Right forelimb (tissue), 1 donor: Measurements from ENCODE around the gene KCNMA1.

Experiments
- DNase-seq: peaks from one replicate; pipeline ENCODE4 v3.0.0-alpha.2; 2018

Gene KCNMA1

DNA sequence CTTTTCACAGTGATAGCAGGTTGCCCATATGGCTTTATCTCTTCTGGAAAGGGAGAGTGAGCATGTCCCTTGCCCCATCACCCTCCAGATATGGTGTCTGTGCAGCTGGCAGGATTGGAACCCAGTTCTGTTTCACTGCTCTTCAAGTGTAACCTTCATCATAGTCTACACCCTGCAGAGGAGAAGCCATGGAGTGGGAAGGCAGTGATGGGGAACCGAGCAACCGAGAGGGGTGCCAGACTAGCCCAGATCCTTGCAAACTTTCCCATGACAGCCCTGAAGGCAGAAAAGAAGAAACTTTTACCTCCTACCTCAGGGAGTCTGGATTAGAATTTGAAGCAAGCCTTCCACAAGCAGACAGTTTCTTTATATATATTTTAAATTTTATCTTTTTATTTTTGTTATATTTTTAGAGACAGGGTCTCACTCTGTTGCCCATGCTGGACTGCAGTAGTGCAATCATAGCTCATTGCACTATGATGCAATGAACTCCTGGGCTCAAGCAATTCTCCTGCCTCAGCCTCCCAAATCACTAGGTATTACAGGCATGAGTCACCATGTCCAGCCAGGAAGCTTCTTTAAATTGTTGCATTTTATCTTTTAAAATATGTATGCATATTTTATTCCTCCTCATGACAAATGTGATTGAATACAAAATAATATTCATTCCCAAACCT is 133.3 kb downstream of the KCNMA1 start:
- DNase-seq, result no peak

DNA sequence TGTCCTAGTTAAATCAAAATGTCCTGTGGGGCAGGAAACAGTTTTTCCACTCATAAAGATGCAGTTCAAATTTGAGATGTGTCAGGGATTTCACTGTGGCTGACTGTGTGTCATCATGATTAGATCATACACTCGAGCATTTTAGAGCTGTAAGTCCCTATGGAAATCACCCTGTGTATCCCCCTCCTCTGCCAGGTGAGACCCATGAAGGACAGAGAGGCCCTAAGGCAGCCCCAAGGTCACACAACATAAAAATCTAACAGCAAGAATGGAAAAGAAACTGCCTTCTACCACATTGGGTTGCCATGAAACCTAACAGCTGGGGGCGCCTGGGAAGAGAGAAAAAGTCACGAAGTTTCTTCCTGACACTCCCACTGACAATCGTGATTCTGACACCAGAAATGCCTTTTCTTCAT is 135.8 kb downstream of the KCNMA1 start:
- no peak for DNase-seq

DNA sequence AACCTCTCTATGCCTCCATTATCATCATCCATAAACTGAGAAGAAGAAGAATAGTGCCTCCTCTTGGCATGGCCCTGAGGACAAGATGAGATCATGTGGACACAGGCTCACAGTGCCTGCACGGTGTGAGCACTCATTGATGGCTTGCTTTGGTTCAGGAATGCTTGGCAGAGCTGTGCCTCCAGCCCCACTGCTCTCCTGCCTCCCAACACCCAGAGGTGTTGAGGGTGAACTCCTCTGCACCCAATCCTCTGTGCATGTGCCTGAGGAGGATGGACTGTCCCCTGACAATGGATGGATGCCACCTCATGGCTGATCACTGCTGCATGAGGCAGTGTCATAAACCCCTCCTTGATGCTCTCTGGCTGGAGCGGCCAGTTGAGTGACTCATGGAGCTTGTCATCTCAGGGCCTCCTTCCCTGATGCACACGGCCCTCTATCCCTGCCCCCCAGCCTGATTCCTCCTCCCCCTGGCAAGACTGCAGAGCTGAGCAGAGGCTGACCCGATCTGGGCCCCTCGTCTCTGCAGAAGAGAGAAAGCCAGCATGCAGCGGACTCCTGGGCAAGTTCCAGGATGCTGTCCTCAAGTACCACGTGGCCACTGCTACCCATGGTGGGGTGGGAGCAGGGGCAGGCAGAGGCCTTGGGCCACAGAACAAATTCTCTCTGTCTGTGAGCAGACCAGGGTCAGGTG is 136.3 kb downstream of the KCNMA1 start:
- DNase-seq, result peak; percentile 75

DNA sequence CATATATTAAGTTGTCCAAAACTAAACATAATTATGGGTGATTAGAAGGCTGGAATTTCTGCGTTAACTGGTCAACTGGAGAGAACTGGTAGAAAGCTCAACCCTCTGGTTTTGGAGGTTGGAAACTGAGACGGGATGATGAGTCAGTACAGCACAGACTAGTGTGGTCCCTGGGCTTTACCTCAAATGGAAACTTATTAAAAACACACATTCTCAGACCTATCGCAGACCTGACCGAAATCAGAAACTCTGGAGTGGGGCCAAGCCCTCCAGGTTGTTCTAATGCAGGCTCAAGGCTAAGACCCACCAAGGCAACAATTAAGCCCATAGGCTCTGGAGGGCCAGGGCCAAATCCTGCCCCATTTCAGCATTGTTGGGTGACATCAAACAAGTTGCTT is 136.9 kb downstream of the KCNMA1 start:
- no peak for DNase-seq

DNA sequence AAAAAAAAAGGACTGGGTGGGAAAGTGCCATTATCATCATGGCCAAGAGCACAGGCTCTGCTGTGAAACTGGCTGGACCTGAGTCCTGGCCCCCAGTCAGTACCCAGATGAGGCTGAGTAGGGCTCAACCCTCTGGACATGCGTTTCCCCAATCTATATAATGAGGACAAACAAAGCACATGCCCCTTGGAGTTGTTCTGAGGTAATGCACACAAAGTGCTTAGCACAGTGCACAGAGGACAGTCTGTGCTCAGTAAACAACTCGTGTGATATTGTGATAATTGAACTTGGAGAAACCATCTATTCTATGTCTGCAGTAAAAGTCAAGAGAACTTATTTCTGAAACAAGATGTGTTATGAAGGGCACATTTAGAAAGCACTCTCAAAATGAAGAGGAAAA is 138.8 kb downstream of the KCNMA1 start:
- DNase-seq, result no peak

DNA sequence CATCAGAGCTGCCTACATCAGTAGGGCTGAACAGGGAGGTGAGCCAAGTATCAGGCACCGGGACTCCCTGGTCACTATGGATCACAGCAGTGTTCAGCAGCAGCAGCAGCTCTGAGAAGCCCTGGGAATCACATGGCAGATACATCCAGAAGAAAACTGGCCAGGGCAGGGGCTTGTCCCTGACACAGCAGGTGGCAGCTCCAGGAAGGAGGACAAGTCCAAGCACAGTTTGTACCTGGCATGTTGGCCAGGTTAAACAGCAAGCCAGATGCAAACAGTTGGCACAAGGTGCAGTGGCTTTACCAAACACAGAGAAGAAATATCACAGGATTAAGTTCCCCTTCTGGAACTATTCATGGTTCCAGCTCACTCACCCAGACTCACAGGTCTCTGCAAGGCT is 139.4 kb downstream of the KCNMA1 start:
- no peak for DNase-seq

DNA sequence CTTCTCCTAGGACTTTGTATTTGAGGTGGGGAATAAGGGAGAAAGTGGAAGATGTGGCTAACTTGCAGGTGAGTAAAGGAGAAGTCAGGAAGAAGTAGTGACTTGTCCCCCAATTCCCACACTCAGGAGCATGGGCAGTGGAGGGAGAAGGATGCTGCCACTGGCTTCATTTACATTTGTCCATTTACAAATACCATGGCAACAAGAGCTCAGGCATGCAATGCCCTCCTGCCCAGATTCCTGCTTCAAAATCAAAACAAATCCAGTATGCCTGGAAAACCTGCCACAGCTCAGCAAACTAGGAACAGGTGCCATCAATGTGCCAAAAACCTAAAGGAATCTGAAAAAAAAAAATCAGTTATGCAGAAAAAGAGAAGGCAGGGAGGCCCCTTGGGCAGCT is 139.9 kb downstream of the KCNMA1 start:
- no peak for DNase-seq

DNA sequence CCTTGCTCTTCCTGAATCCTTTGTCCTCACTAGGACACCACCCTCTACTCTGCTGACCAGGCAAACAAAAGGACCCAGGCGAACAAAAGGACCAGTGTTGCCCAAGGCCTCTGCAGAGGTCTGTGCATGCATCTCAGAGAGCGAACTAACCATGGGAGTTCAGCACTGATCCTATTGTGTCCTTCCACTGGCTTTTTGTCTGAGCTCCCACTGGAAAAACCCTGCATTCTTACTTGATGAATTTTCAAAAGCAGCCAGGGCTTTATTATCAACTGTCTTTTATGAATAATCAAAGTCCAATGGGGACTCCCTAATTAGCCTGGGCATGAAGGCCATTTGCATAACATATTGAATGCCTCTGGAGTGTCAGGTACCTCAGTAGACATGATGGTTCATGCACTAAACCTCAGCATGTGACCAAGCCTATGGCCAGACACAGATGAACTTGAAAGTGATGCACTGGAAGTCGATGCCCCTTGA is 140.6 kb downstream of the KCNMA1 start:
- DNase-seq, result no peak

DNA sequence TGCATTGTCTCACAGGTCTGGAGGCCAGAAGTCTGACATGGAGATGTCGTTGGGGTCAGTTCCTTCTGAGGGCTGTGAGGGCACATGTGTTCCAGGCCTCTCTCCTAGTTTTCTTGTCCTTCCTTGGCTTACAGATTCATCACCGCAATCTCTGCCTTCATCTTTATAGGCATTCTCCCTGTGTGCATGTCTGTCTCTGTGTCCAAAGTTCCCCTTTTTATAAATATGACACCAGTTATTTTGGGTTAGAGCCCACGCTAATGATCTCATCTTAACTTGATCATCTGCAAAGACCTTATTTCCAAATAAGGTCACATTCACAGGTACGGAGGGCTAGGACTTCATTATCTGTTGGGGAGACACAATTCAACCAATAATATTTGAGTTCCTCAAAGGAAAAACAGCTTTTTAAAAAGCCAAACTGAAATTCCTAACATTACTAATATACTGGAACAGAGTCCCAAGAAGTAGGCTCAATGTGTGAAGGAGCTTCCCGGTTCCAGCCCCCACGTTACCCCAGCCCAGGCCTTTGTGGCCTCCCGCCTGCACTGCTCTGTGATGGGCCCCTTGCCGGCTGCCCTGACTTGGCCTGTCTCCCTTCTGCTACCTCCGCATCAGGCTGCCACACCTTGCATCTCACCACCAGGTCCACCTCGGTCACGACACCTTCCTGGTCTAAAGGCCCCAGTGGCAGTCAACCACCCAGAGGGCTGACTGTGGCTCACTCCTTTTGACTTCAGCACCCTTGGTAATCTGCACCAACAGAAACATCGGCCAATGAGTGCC is 142.7 kb downstream of the KCNMA1 start:
- DNase-seq, result no peak

DNA sequence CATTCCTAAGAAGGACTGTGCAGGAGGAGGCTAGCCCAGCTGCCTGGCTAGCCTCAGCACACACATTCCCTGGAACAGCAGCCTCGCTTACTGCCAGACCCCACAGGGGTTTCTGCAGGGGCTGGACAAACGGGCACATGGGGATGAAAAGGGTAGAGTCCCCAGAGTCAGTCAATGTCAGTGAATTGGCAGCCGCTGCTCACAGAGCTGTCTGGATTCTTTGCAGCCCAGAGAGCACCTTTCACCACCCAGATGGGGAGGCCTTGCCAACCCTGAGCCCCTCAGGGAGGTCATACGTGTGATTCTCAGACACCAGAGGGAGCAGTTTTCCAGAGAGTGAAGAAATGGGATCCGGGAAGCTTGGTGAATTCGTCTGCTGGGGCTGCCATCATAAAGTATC is 143.3 kb downstream of the KCNMA1 start:
- DNase-seq, result no peak

DNA sequence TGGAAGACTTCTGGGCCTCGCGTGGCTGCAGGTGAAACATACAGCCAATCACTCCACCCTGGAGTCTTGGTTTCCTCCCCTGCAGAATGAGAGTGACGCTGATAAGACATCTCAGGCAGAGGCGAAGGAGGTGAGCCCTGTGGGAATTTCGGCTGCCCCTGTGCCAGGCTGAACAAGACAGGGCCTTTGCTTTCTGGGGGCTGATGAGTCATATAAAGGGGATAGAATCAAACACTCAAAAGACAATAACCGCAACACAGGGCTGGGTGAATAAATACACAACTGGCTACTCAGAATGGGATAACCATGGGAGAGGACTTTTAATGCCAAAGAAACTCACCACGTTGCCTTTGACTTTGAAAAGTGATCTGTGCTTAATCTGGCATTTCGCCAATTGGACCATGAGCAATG is 143.8 kb downstream of the KCNMA1 start:
- no peak for DNase-seq

DNA sequence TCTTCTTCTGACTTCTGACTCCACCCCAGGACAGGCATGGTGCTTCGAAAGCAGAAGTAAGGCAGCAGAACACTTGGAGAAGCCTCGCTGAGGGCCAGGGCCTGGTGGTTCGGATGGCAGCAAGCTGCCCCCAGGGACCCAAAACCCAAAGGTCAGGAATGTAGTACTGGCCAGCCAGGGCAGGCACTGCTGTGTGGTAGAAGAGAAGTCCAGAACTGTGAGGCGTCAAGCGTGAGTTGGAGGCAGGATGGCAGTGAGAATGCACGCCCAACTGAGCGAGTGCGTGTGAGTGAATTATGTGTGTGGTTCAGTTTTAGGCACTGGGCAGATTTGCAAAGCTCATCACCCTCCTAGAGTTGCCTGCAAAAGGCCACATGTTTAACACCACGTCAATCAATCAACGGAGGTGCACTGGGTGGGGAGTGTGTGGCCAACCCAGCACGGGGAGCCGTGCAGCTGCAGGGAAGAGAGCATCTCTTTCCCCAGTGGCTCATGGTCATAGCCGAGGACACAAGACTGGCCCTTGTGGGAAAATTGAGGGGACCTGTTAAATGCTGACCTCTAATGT is 144.3 kb downstream of the KCNMA1 start:
- DNase-seq, result no peak

DNA sequence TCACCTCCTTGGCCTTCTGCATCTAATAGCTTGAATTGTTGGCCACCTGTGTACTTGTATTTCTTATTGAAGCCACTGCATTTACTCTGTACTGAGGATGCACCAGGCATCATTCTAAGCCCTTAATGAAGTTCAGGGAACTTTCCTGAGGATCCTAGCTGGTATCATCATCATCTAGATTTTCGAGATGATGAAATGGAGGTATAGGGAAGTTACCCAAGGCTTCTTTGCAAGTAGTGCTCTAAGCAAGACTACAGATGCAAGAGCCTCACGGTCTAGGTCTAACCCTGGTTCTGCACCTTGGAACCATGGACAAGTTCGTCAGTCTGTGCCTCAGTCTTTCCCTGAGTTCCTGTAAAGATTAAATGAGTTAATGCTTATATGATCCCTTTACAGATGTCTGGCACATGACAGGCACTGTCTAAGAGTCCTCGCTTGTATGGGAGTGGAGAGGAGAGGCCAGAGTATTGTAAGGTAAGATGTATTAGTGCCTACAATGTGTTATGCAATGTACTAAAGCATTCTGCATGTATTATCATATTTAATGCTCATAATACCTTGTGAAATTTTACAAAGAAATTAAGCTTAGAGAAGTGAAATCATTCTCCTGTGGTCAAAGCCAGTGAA is 145.1 kb downstream of the KCNMA1 start:
- DNase-seq, result no peak

DNA sequence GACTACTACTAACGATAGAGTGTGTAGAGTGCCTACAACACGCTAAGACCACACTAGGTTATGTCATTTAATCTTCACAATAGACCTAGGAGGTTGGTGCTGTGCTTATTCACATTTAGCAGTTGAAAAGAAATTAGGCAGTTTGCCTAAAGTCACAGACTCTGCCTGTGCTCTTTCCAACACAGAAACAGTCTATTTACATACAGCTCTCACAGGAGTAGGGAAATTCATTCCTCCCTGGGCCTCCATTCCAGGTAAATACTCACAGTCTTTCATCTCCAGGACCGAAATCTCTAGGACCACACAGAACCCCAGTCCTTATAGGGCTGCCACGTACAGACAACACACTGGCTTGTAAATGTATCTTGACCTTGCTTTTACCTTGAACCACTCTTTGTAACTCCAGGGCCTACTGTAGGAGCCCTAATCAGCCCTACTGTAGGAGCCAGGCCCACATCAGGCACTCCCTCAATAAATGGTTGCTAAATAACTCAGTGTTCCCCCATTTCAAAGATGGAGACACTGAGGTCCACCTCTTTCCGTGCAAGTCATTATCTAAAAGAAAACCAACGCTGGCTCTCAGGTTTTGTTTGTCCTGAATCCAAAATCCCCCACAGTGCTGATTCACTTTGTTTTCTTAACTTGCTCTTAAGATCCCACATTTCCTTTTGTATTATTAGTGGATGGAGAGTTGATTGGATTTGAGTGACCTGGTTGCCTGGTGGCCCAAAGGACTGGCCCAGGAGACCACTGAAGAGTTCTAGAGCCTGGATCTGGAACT is 146.9 kb downstream of the KCNMA1 start:
- DNase-seq, result no peak

DNA sequence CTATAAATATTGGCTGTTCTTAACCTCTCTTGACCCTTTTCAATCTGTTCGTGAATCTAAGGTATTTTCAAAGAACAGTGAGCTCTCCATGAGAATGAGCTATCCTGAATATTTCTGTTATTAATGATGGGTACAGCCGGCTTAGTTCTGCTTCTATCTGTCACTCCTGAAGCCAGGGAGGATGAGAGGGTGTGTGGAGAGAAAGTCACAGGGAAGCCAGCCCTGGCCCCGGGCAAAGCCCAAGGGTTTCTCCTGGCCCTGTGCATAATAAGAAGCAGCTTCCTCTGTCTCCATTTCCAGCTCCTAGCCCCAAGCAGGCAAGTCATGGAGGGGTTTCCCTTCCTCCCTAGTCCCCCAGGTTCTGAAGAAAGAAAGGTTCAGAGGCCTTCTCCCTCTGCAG is 151.1 kb downstream of the KCNMA1 start:
- no peak for DNase-seq

DNA sequence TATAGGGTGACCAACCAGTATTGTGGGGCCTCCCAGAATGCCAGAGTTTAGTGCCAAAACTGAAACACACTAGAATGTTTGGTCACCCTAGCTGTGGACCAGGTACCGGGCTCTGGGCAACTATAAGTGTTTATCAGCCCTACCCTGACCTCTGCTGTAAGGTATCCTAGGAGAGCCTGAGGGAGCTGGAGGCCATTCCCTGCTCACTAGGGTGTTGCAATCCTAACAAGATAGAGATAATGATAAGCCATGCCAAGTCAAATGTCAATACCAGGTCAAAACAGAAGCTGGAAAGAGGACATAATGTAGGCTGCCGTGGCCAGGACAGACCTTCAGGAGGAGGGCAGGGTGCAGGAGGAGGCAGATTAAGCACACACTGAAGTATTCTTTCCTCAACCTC is 151.8 kb downstream of the KCNMA1 start:
- no peak for DNase-seq

DNA sequence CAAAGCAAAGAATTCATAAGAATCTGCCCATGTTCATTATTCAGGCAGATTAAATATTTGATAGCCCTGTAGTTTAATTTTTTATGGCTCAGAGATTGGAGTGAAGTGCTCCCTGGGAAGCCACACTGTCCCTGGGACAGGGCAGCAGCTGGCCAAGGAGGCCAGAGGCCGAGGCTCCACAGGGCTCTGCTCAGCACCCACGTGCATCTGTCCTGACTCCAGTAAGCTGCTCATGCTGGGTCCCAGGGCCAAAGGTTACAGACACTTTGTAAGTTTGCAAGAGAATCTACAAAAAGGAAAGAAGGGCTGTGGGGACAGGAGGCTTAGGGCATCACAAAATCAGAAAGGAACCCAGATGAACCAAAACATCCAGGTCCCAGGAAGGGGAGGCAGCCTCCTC is 155.5 kb downstream of the KCNMA1 start:
- no peak for DNase-seq

DNA sequence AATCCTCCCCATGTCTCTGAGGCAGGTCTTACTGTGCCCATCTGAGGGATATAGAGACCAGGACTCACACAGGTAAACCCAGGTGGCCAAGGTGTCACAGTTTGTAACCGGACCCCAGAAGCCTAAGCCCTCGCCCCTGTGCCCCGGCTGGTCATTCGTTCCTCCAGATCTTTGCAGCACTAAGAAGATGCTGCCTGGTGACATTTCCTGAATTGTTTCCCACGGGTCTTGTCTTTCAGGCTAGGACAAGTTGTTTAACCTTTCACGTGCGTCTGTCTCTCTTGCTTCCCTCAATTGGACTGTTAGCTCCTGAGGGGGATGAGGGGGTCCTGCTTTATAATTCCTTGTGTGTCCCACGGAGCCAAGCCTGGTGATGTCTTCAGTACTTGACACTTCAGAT is 158.0 kb downstream of the KCNMA1 start:
- DNase-seq, result no peak

DNA sequence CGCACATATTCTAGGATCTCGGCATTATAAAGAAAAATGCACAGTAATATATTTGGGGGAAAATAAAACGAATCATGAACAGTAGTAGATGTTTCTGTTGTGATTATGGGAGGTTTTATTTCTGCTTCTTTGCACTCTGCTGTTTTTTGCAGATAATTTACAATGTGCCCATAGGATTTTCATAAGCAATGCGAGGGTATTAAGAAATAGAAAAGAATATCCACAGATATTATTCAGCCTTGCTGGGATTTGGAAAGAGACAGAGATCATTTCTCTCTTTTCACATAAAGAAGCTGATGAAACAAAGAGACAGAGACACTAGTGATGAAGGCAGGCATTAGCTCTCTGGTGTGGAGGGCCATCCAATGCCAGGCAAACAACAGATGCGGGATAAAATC is 158.6 kb downstream of the KCNMA1 start:
- no peak for DNase-seq

DNA sequence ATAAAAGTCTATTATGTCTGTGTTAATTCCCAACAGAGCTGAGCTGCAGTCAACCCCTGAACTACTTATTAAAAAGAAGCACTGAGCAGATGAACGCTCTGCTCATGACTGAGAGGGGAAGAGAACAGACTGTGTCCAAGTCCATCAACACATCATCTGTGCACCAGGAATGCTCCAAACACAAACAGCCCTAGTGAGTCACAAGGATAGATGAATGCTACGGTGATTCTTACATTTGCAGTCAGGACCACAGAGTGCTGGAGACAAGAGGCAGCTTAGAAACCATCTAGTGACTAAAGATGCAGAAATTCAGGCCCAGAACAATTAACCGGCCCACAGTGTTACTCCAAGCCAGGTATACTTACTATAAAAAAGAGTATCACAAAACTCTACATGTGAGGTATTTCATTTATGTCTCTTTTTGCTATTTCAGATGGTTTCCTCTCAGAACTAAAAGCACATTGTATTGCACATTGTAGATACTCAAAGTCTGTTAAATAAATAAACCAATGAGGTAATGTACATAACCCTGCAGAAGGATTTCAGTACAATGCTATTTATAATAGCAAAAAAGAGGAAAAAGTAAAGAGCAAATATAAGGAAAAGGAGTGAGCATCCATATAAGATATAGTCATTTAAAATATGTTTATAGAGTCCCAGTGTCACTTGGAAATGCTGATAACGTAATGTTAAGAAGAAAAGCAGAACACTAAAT is 159.2 kb downstream of the KCNMA1 start:
- DNase-seq, result no peak

DNA sequence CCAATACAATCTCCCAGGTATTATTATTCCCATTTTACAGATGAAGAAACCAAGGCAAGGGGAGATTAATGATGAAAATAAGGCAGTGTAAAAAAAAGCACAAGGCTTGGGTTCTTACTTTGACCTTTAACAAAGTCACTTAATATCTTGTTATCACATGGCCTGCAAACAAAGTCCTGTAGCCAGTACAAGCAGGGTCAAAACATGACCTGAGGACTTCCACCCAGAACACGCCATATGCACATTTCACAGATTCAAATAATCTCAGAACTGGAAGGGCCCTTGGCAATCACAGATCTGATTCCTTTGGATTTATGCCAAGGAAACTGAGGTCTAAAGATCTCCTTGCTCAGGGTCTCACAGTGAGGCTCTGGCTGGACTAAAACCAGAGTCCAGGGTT is 162.1 kb downstream of the KCNMA1 start:
- no peak for DNase-seq

DNA sequence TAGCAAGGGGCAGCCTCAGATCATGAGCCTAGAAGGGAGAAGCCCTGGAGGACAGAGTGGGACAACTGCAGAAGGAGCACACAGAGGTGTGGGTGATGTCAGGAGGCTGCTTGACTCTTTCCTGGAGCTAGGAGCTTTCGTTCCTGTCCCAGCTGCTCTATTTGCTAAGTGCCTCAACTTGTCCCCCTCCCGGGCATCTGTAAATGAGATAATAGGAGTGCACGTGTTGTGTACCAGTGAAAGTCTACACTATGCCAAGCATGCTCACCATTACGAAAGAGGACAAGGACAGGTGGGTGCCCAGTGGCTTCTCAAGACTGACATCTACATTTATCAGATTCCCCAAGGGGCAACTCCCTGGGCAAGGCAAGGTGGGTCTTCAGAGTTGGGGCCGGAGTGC is 162.7 kb downstream of the KCNMA1 start:
- DNase-seq, result no peak
